D721Med (cell line): ENCODE results near the gene NOL12.

Source experiments
- DNase-seq: peaks from one replicate; pipeline ENCODE4 v3.0.0; 2011; ENCODE audit warnings: low spot score; ENCODE audit not compliant: insufficient read length
- FAIRE-seq: peaks from 2 replicates; lab custom pipeline; 2011; peaks lifted over from hg19 to GRCh38; lab: Jason Lieb, UNC
- CTCF ChIP-seq: IDR thresholded peaks from 2 replicates; pipeline ENCODE4 v1.5.1; 2012; ENCODE audit warnings: mild to moderate bottlenecking, control low read depth; ENCODE audit not compliant: insufficient read depth; ENCODE audit errors: missing control alignments

The NOL12 gene

GRCh38 chr22:37740455-37741311, 54.5 kb downstream of the NOL12 start:
- FAIRE-seq (no peak), DNase-seq (no peak)
- no peak for TF ChIP-seq CTCF

GRCh38 chr22:37741312-37741795, 55.2 kb downstream of the NOL12 start:
- TF ChIP-seq CTCF: no peak
- DNase-seq (no peak), FAIRE-seq (no peak)

GRCh38 chr22:37742376-37743171, 56.4 kb downstream of the NOL12 start:
- no peak for TF ChIP-seq CTCF
- no peak for DNase-seq
- no peak for FAIRE-seq
